ENCODE measurements around the gene SLC11A1.

DNA sequence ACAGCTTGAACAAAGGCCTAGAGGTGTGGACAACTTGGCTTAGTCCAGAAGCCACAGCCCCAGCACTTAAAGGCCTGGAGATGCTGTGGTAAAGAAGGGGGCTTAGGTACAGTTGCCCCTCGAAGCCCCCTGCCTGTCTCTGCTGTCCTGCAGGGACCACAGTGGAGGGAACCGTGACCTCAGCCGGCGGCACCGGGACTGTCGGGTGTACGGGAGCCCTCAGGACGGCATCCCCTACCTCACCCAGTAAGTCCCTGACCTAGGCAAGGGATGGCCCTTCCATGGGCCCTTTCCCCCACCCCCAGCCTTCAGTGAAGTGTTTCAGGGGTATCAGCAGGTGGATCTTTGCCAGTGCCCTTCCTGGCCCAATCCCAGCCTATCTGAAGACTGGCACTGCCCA, 40.7 kb upstream of the SLC11A1 start:
- TF ChIP-seq YY1 (IDR thresholded peaks at IDR 0.05; ENCODE audit: insufficient read depth, insufficient read length) (no peak), SUZ12 (IDR thresholded peaks at IDR 0.05; ENCODE audit: extremely low read depth, insufficient read depth, insufficient read length) (no peak)
